Heart left ventricle (tissue), 16 donors: ENCODE data around the gene PLXNB1. TPM values are rescaled to one million over a fixed set of nuclear protein-coding genes. Genes with fewer than 3 reads are reported as not detected.
"Not testable (repeated sequence)": the region's sequence is repeated elsewhere in the genome, so short reads cannot be mapped to it uniquely, and the experiment has no call there.

Source experiments
- ATAC-seq, 4 donors: fragments of 200-7000 bp; cut with Tn5 transposase; one replicate each; pipeline ENCODE4 v1.9.1; 2020 to 2022; ENCODE audit warnings: moderate library complexity in 4 of 4, mild to moderate bottlenecking in 3 of 4, moderate number of reproducible peaks in 1 of 4
- DNase-seq, 5 donors: peaks; one replicate each; pipeline ENCODE4 v3.0.0-alpha.2; 2020
- H3K27ac ChIP-seq, 12 donors: fragments of 200-600 bp; sonication (generic) in 4 of 12; one replicate each; pipeline versions ENCODE4 v1.5.0 to v1.8.0; 2016 to 2022; ENCODE audit warnings: mild to moderate bottlenecking in 2 of 12
- H3K27me3 ChIP-seq, 9 donors: fragments of 200-600 bp; sonication (generic) in 2 of 9; one replicate each; pipeline versions ENCODE4 v1.5.1 to v1.8.0; 2016 to 2022; ENCODE audit warnings: mild to moderate bottlenecking in 3 of 9
- H3K36me3 ChIP-seq, 9 donors: fragments of 200-600 bp; sonication (generic) in 2 of 9; one replicate each; pipeline versions ENCODE4 v1.5.0 to v1.8.0; 2018 to 2022; ENCODE audit warnings: mild to moderate bottlenecking in 2 of 9
- H3K4me1 ChIP-seq, 12 donors: fragments of 200-600 bp; sonication (generic) in 4 of 12; one replicate each; pipeline versions ENCODE4 v1.5.0 to v1.8.0; 2016 to 2022; ENCODE audit warnings: mild to moderate bottlenecking in 3 of 12
- H3K4me3 ChIP-seq, 12 donors: fragments of 200-600 bp; sonication (generic) in 4 of 12; one replicate each; pipeline versions ENCODE4 v1.5.0 to v1.8.0; 2017 to 2022; ENCODE audit warnings: mild to moderate bottlenecking in 9 of 12, moderate library complexity in 4 of 12
- H3K9me3 ChIP-seq, 12 donors: fragments of 200-600 bp; sonication (generic) in 4 of 12; one replicate each; pipeline versions ENCODE4 v1.5.0 to v1.8.0; 2016 to 2022; ENCODE audit warnings: mild to moderate bottlenecking in 1 of 12
- POLR2A ChIP-seq, 2 donors: fragments of 450-650 bp; IDR thresholded peaks; one replicate each; pipeline ENCODE4 v1.6.1; 2017; ENCODE audit warnings: antibody characterized with exemption in 2 of 2, mild to moderate bottlenecking in 2 of 2, moderate library complexity in 2 of 2
- WGBS, 4 donors: extraction: QIAGEN DNeasy Blood & Tissue Kit in 2 of 4; methylation state at CpG; one replicate each; pipeline versions ENCODE4 v1.1.5 to v1.1.7; 2013 to 2018; 5-methylcytosine and 5-hydroxymethylcytosine counted together
- intact Hi-C, 10 donors: fragments of 100-400 bp; cut with DNase I; formaldehyde crosslinking; loops; one replicate each; pipeline versions ENCODE4 v1.11.1 to v1.14.2; 2022
- polyA plus RNA-seq, 2 donors: library from polyadenylated mRNA; stranded (reverse); fragments of 200-250 nt; gene quantifications; one replicate each; pipeline ENCODE4 v1.2.3, GENCODE V29; 2013
- total RNA-seq, 9 donors: library from RNA; depleted of rRNA in 2 of 9; stranded (reverse); fragments of >200 nt in 2 of 9; fragmentation: NEBNext Ultra II Directional in 3 of 9; extraction: Animal tissue kit (Norgen Biotek cat#: 25700) in 3 of 9; gene quantifications; one replicate each; pipeline versions ENCODE4 v1.1.0 to v1.2.4, GENCODE V29; 2016 to 2023
- TF ChIP-seq, protein P1 (sequence below), 12 donors: fragments of 200-600 bp; sonication (generic) in 4 of 12; IDR thresholded peaks; one replicate each; pipeline versions ENCODE4 v1.5.0 to v1.8.0; 2018 to 2022; ENCODE audit warnings: antibody characterized with exemption in 12 of 12, mild to moderate bottlenecking in 5 of 12
- donor health status: ischemic (EF 13 %, LVEDD 7.1; RV severe dilation, severe dysfunction).
- donor health status: healthy with polysubstance abuse.
- donor health status: DM: no; HTN: yes; CAD: no.
- donor health status: DM: no; HTN: no; CAD: no.
- donor health status: ischemic (EF 25% LVEDD 6.9; RV normal size, moderate dysfunction).
- donor health status: ischemic (EF 25% LVEDD 5.7; RV mildly dilated, moderate dysfunction).
- donor health status: healthy.
- donor health status: DM: yes; HTN: yes; CAD: no.
- donor health status: ischemic (EF 35%, LVEDD 5.7; RV mildly dilated, moderate dysfunction).
- donor health status: nonischemic (EF 11% LVEDD 7.7; RV severe dilation, severe dysfunction).
- donor health status: DM: yes; HTN: yes; CAD: no.
- donor health status: PGD.
- donor health status: ischemic (EF 29% LVEDD 5.4; RV normal size, mild dysfunction).
- donor health status: nonischemic (EF 23%, LVEDD 6.1; RV moderate dilation, normal function).

The PLXNB1 gene
- total and polyA plus RNA-seq, 11 donors = 28.0 to 71.8 (median 46.4) TPM

DNA sequence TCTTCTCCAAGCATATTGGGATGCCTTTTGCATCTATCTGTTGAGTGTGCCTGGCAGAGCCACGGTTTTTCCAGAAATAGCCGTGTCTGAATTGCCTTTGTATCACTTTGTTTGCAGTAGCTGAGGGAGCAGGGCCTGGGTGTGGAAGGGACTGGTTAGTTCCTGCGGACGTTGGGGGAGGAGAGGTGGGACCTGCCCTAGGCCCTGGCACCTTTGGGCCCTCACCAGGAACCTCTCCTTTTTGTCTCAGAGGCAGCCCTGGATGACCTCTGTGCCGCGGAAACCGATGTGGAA lies 35.3 kb upstream of the PLXNB1 start:
- TF ChIP-seq, protein P1, sequence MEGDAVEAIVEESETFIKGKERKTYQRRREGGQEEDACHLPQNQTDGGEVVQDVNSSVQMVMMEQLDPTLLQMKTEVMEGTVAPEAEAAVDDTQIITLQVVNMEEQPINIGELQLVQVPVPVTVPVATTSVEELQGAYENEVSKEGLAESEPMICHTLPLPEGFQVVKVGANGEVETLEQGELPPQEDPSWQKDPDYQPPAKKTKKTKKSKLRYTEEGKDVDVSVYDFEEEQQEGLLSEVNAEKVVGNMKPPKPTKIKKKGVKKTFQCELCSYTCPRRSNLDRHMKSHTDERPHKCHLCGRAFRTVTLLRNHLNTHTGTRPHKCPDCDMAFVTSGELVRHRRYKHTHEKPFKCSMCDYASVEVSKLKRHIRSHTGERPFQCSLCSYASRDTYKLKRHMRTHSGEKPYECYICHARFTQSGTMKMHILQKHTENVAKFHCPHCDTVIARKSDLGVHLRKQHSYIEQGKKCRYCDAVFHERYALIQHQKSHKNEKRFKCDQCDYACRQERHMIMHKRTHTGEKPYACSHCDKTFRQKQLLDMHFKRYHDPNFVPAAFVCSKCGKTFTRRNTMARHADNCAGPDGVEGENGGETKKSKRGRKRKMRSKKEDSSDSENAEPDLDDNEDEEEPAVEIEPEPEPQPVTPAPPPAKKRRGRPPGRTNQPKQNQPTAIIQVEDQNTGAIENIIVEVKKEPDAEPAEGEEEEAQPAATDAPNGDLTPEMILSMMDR (IDR thresholded peaks at IDR 0.05) = no peak
- TF ChIP-seq POLR2A (IDR thresholded peaks at IDR 0.05) = no peak
- Histone ChIP-seq H3K36me3 (peaks cover 0 to 57% (median 36%) of the 10 kb centered on the region in 9 donors), H3K4me1 (peaks cover 9 to 57% (median 49%) of the 10 kb centered on the region in 12 donors), H3K9me3 (no peaks in the 10 kb centered on the region), H3K27ac (peak overlapping the region; percentile 92 to 100 (median 99)), H3K27me3 (no peaks in the 10 kb centered on the region), H3K4me3 (peak overlapping the region in 3 of 12 donors; percentile 60 to 71 (median 66))
- WGBS, 4 donors = 6 to 23% (median 10%) methylated on average over 7 of the region's 7 CpGs
- intact Hi-C loops = loop anchor here (1.0 to 10.0 kb wide), 10 partner anchors 37 to 220 kb away; partner anchors contain the start of genes SHISA5 (in 8 of the 10), NCKIPSD (in 1 of the 10) and SLC26A6 (in 1 of the 10)
- DNase-seq = no peak
- no peak for ATAC-seq

DNA sequence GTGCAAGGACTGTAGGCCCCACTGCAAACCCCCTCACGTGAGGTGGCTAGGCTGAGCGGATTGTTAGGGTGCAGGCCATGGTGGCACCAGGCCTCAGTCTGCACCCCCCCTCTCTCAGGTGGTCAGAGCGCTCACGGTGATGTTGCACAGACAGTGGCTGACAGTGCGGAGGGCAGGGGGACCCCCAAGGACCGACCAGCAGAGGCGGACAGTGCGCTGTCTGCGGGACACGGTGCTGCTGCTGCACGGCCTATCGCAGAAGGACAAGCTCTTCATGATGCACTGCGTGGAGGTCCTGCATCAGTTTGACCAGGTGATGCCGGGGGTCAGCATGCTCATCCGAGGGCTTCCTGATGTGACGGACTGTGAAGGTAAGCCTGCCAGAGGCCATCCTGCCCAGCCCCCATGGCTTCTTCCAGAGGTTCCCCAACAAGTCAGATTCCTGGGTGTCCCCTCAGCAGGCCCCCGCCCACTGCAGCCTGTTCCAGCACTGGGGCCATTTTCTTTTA lies 34.9 kb upstream of the PLXNB1 start:
- peaks cover 0 to 58% (median 40%) of the 10 kb centered on the region in 9 donors for H3K36me3 ChIP-seq
- intact Hi-C loops = loop anchor here (1.0 to 10.0 kb wide), 11 partner anchors 38 to 220 kb away; partner anchors contain the start of genes SHISA5 (in 8 of the 10), NCKIPSD (in 1 of the 10) and SLC26A6 (in 1 of the 10)
- 91 to 94% (median 93%) methylated on average over 17 of the region's 17 CpGs for WGBS, 4 donors
- peak overlapping the region in 1 of 12 donors; percentile 66 for H3K4me3 ChIP-seq
- peak in 1 of 5 donors; percentile 48 for DNase-seq
- H3K9me3 ChIP-seq = no peaks in the 10 kb centered on the region
- peaks cover 8 to 53% (median 45%) of the 10 kb centered on the region in 12 donors for H3K4me1 ChIP-seq
- ATAC-seq = no peak
- no peaks in the 10 kb centered on the region for H3K27me3 ChIP-seq
- H3K27ac ChIP-seq = peak overlapping the region; percentile 92 to 100 (median 99)
- TF ChIP-seq, protein P1 (IDR thresholded peaks at IDR 0.05) = no peak
- no peak for TF ChIP-seq POLR2A (IDR thresholded peaks at IDR 0.05)

DNA sequence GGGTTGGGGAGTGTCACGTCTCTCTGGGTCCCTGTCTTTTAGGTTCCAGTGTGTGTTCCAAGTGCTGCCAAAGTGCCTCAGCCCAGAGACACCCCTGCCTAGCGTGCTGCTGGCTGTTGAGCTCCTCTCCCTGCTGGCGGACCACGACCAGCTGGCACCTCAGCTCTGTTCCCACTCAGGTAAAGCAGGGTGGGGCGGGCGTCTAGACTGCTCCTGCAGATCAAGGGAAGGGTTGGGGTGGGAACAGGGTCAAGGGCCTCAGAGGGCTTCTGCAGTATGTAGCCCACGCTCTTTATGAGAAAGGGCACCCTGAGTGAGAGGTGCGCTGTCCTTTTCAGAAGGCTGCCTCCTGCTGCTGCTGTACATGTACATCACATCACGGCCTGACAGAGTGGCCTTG lies 33.8 kb upstream of the PLXNB1 start:
- Histone ChIP-seq H3K9me3 (no peaks in the 10 kb centered on the region), H3K27ac (no peak overlapping the region), H3K4me3 (no peak overlapping the region), H3K4me1 (peaks cover 8 to 42% (median 37%) of the 10 kb centered on the region in 12 donors), H3K36me3 (peaks cover 0 to 59% (median 41%) of the 10 kb centered on the region in 9 donors), H3K27me3 (no peaks in the 10 kb centered on the region)
- WGBS, 4 donors = 81 to 92% (median 83%) methylated on average over 9 of the region's 9 CpGs
- no peak for DNase-seq
- TF ChIP-seq, protein P1 (IDR thresholded peaks at IDR 0.05) = no peak
- TF ChIP-seq POLR2A (IDR thresholded peaks at IDR 0.05) = no peak
- intact Hi-C loops = loop anchor here in 8 of 10 donors (2.0 to 10.0 kb wide), 6 partner anchors 41 to 221 kb away; partner anchors contain the start of genes SHISA5 (in 3 of the 8), NCKIPSD (in 1 of the 8) and SLC26A6 (in 1 of the 8)
- no peak for ATAC-seq

DNA sequence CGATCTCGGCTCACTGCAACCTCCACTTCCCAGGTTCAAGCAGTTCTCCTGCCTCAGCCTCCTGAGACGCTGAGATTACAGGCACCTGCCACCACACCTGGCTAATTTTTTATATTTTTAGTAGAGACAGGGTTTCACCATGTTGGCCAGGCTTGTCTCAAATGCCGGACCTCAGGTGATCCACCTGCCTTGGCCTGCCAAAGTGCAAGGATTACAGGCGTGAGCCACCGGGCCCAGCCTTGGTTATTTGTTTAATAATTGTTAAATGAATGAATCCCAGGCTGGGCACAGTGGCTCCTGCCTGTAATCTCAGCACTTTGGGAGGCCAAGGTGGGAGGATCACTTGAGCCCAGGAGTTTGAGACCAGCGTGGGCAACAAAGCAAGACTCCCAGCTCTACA lies 31.9 kb upstream of the PLXNB1 start:
- WGBS, 4 donors = 92 to 95% (median 94%) methylated on average over 7 of the region's 7 CpGs
- not testable (repeated sequence) for H3K4me3 ChIP-seq, ATAC-seq, H3K27ac ChIP-seq, H3K9me3 ChIP-seq, H3K27me3 ChIP-seq, DNase-seq
- intact Hi-C loops = loop anchor here in 2 of 10 donors (5.0 to 10.0 kb wide), 2 partner anchors 86 to 173 kb away; partner anchors contain the start of gene SLC26A6 (in 1 of the 2)
- Histone ChIP-seq H3K4me1 (peaks cover 0 to 23% (median 17%) of the 10 kb centered on the region in 12 donors), H3K36me3 (peaks cover 0 to 56% (median 48%) of the 10 kb centered on the region in 9 donors)
